GM21423 (cell line): ENCODE results near the gene LIMS1.
"Not testable (repeated sequence)": the region's sequence is repeated elsewhere in the genome, so short reads cannot be mapped to it uniquely, and the experiment has no call there.

ENCODE experiments used
- ATAC-seq: cut with Tn5 transposase; IDR thresholded peaks from one replicate; pipeline ENCODE4 v1.9.1; 2021; ENCODE audit warnings: mild to moderate bottlenecking, moderate library complexity; ENCODE audit not compliant: unreplicated experiment

Gene LIMS1, protein sequence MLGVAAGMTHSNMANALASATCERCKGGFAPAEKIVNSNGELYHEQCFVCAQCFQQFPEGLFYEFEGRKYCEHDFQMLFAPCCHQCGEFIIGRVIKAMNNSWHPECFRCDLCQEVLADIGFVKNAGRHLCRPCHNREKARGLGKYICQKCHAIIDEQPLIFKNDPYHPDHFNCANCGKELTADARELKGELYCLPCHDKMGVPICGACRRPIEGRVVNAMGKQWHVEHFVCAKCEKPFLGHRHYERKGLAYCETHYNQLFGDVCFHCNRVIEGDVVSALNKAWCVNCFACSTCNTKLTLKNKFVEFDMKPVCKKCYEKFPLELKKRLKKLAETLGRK

DNA sequence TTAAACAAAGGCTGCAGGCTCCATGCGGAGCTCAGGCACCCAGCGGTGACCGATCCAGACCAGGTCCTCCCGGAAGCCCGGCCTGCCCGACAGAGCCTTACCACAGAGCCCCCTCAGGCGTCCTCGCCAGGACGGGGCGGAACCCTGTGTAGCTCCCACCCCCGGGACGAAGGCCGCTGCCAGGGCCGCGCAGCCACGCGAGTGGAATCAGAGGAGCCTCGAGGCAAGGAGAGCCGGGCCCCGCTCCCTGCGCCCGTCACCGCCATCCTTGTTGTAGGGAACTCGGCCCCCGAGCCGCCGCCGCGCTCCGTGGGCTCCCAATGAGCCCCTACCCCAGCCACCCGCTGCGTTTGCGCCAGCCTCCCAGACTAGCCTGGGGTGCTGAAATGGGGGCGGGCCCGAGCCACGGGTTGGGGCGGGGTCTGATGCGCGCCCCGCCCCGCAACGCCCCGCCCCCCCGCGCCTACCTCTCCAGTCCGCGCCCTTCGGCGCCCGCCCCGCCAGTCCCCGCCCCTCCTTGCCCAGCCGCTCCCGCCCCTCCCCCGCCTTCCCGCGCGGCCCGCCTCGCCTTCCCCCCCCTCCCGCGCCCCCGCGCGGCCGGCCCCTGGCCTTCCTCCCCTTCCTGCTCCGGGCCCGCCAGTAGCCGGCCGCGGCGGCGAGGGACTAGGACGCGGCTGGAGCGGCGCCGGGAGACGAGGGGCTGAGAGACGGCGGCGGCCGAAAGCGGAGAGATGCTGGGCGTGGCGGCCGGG lies at the start of gene LIMS1:
TSS of gene LIMS1 (plus strand) at position 639 of the 752 bp plus-strand sequence. CDS start at position 732, 93 bp downstream.
- peak; percentile 82 for ATAC-seq

DNA sequence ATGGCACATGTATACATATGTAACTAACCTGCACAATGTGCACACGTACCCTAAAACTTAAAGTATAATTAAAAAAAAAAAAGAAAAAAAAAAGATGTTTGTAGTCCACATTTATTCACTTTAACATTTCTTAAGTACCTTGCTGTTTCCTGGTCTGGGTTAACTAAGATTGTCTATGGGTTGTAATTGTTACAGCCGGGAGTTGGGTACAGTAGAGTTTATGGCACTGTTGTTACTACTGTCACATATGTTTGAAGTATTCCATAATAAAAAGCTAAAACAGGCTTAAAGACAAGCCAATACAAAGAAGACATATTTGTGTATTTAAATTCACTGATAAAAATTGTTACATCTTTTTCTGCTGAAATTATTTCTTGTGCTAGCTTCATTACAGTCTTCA lies 49.0 kb upstream of the LIMS1 start:
- no peak for ATAC-seq

DNA sequence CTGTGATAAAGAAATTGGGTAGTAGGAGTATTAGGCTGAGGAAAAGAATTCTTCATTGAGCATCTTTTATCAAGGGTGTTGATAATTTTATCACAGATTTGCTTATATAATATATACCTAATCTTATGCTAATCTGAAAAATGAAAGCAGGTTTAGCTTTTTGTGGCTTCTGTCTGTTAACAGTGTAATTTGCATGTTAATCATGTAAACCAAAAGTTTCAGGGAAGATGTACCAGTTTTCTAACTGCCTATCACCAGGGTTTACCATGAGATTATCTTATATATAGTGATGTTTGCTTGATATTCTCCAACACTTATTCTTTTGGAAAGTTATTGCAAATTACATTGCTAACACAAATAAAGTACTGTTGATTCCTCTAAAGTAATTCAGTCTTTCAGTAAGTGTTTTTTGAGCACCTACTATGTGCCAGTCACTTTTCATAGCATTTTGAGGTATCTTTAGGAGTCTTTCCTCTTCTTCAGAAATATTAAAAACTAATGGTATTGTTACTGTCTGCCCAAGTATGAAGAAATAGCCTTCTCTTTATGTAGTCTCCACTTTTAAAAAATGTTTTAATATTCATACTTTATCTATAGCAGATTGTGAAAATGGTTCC lies 43.7 kb upstream of the LIMS1 start:
- no peak for ATAC-seq

GRCh38 chr2:108491848-108492247 lies 42.4 kb upstream of the LIMS1 start:
- no peak for ATAC-seq

DNA sequence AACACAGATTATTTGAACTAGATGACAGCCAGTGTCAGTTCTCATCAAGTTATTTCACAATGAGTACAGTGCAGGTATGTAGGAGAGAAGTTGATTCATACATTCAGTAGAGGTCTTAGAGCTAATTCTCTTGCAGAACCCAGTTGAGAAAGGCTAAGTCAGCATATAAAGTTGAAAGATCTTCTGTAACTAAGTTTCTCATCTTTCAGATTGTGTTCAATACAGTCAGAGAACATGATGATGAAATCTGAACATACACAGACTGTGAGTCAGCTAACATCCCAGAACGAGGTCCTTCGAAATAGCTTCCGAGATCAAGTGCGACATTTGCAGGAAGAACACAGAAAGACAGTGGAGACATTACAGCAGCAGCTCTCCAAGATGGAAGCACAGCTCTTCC lies 41.9 kb upstream of the LIMS1 start:
- ATAC-seq = no peak

DNA sequence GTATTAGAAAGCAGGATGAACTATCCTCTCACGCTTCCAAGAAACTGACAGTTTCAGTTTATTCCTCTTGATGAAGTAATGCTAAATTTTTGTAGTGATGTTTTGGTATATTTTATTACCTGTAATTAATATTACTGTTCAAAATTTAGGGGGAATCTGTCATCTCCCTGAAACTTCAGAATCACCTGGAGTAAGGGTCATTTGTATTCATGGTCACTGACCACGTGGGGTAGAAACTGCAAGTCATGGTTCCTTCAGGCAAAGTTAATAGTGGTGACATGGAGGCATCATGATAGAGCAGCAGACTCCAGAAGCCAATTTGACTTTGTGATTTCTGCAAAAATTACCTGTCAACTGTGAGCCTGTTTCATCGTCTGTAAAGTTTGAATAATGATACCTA lies 38.1 kb upstream of the LIMS1 start:
- not testable (repeated sequence) for ATAC-seq

DNA sequence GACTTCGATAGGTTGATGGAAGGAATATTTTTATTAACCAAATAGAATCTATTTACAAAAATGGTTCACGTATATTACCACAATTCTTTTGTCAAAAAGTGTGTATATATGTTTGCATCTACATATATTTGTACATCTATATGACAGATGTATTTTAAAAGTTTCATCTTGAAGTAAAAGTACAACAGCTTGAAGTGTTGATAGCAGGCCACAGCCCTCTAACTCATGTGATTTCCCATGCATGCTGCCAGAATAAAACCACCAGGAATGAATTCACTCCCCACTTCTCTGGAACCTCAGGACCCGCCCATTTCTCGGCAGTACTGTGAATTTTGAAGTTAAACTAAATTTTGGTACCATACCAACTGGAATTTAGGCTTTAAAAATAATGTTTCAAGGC lies 26.6 kb upstream of the LIMS1 start:
- not testable (repeated sequence) for ATAC-seq

DNA sequence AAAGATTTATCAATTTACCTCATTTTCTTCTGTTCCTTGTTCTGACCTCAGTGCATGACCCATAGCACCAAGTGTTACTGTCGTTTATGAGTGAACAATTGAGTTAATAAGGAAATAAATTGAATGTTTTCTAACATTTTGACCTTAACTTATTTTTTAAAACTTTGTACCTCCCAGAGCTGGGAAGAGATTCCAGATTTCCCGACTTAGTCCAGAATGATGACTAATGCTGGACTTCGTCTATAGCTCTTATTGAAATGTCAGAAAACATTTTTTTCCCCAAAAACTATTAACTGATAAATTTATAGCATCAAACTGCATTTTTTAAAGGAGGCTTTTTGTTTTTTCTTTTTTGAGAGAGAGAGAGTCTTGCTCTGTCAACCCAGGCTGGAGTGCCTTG lies 21.8 kb upstream of the LIMS1 start:
- ATAC-seq = not testable (repeated sequence)

DNA sequence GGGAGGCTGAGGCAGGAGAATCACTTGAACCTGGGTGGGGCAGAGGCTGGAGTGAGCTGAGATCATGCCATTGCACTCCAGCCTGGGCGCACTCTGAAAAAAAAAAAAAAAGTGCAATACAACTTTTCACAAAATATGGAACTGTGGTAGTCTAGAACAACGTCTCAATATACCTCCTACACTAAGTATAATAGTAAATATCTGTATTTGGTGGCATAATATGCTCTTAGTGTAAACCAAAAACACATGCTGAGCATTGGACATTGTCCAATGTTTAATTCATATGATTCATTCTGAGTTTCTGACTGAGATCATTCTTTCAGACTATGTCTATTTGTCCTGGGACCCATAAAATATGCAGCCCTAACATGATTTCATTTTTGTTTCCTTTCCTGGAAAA lies 19.8 kb upstream of the LIMS1 start:
- ATAC-seq = not testable (repeated sequence)

GRCh38 chr2:108524688-108525087 lies 9.6 kb upstream of the LIMS1 start:
- not testable (repeated sequence) for ATAC-seq

DNA sequence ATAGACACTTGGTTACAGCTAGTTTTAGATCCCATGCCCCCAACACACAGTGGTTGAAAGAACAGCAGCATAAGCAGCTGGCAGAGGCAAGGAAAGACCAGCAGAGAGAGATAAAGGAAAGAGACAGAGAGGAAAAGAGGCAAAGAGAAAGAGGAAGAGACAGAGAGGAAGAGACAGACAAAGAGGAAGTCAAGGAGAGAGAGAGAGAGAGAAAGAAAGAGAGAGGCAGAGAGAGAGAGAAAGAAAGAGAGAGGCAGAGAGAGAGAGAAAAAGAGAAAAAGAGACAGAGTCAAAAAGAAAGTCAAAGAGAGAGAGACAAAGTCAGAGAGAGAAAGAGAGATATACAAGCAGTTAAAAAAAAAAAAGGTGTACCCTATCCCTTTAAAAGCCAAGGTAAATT lies 9.0 kb upstream of the LIMS1 start:
- ATAC-seq = not testable (repeated sequence)

DNA sequence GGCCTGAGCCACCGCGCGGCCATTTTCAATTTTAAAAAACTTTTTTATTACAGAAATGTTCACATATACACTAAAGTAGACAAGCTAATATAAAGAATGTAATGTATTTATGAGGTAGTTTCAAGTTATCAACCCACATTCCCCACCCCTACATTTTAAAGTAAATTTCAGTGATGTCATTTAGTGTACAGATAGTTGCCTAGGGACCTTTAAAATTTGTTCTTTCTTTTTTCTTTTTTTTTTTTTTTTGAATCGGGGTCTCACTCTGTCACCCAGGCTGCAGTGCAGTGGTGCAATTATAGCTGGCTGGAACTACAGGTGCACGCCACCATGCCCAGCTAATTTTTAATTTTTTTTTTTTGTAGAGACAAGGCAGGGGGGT lies 2.6 kb upstream of the LIMS1 start:
- no peak for ATAC-seq

DNA sequence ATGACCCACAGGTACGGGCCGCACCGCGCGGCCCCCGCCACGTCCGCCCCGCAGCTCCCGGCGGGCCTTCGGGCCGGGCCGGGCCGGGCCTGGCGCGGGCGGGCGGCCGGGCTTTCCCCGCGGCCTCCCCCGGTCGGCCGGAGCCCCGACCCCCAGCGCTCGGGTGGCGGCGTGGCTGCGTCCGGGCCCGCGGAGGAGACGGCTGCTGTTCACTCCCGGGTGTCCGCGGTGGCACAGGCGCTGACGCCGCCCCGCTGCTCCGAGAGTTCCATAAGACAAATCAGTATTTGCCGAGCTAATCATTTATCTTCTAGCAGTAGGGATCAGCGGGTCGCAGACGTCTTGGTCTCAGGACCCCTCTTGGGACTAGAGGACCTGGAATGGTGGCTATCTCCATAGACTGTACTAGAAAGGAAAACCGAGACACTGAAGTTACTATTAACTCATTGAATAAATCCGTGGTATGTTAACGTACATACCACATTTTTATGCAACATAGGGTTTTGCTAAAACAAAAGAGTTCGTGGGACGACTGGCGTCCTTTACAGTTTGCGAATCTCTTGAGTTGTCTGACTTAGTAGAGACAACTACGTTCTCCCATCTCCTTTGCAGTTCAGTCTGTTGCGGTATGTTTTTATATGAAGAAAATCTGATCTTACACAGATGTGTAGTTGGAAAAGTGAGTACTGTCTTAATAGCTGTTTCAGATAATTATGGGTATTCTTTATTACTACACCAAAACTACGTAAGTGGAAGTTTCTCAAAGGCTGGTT lies 500 bp downstream of the LIMS1 start:
- peak; percentile 32 for ATAC-seq

GRCh38 chr2:108535357-108535631 lies 1.0 kb downstream of the LIMS1 start:
- ATAC-seq = no peak

GRCh38 chr2:108536133-108536780 lies 2.0 kb downstream of the LIMS1 start:
- ATAC-seq = no peak

- no peak for ATAC-seq
Measured at GRCh38 chr2:108536911-108537310, 2.6 kb downstream of the LIMS1 start.

- no peak for ATAC-seq
Measured at GRCh38 chr2:108538000-108538625, 3.8 kb downstream of the LIMS1 start.

- ATAC-seq = no peak
Measured at GRCh38 chr2:108541451-108541850, 7.2 kb downstream of the LIMS1 start.

- no peak for ATAC-seq
Measured at GRCh38 chr2:108542071-108542470, 7.8 kb downstream of the LIMS1 start.

- no peak for ATAC-seq
Measured at GRCh38 chr2:108547606-108548005, 13.3 kb downstream of the LIMS1 start.
